KMS-11 (cell line): Measurements from ENCODE around the gene PRKG1.

Experiments
- H2AFZ ChIP-seq: fragments of 200-600 bp; sonication (generic); 2 replicates; pipeline ENCODE4 v1.6.1; 2016; ENCODE audit warnings: antibody characterized with exemption, mixed run types, low read depth
- H3K27ac ChIP-seq: fragments of 200-600 bp; sonication (generic); 2 replicates; pipeline ENCODE4 v1.6.1; 2016; ENCODE audit warnings: mild to moderate bottlenecking, mixed run types
- H3K27me3 ChIP-seq: fragments of 200-600 bp; sonication (generic); 2 replicates; pipeline ENCODE4 v1.6.1; 2017; ENCODE audit warnings: mild to moderate bottlenecking, low read depth, mixed run types, moderate library complexity; ENCODE audit not compliant: insufficient read depth
- H3K36me3 ChIP-seq: fragments of 200-600 bp; sonication (generic); 2 replicates; pipeline ENCODE4 v1.6.1; 2017; ENCODE audit warnings: mild to moderate bottlenecking, mixed run types; ENCODE audit not compliant: insufficient read depth
- H3K4me1 ChIP-seq: fragments of 200-600 bp; sonication (generic); 2 replicates; pipeline ENCODE4 v1.6.1; 2016; ENCODE audit warnings: mild to moderate bottlenecking, low read depth, mixed run types; ENCODE audit not compliant: poor library complexity, severe bottlenecking
- H3K4me2 ChIP-seq: fragments of 200-600 bp; sonication (generic); 2 replicates; pipeline ENCODE4 v1.7.0; 2016; ENCODE audit warnings: mild to moderate bottlenecking, mixed run types
- H3K4me3 ChIP-seq: fragments of 200-600 bp; sonication (generic); IDR thresholded peaks from 2 replicates; pipeline ENCODE4 v1.6.1; 2017; ENCODE audit warnings: low read depth, low read length, mixed read lengths; ENCODE audit not compliant: insufficient read depth
- H3K79me2 ChIP-seq: fragments of 200-600 bp; sonication (generic); 2 replicates; pipeline ENCODE4 v1.6.1; 2016; ENCODE audit warnings: low read depth, mixed run types; ENCODE audit not compliant: insufficient read depth
- H3K9ac ChIP-seq: fragments of 200-600 bp; sonication (generic); 2 replicates; pipeline ENCODE4 v1.6.1; 2016; ENCODE audit warnings: mild to moderate bottlenecking, mixed run types
- H4K20me1 ChIP-seq: fragments of 200-600 bp; sonication (generic); 2 replicates; pipeline ENCODE4 v1.6.1; 2016; ENCODE audit warnings: mild to moderate bottlenecking, mixed run types; ENCODE audit not compliant: insufficient read depth
- CTCF ChIP-seq: fragments of 200-600 bp; sonication (generic); conservative IDR thresholded peaks from 2 replicates; pipeline ENCODE4 v1.6.1; 2017; ENCODE audit warnings: low read depth, mild to moderate bottlenecking, antibody characterized with exemption, low read length, moderate library complexity, mixed read lengths

Gene PRKG1

DNA sequence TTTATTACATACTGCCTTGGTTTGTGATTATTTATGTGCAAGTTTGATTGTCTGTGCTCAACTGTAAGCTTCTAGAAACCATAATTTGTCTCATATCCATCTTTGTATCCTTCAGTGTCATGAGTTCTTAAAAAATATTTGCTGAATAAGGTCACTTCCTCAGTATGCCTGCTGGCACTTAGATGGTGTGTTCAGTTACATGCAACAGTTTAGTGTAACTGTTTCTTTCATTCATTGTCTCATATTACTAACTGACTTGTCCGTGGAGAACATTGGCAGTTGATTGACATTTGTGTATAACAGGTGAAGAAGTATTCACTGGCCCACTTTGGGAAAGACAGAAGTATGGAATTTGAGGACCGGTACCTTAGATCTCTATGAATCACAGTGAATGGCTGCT lies 236.9 kb downstream of the PRKG1 start:
- no peak for TF ChIP-seq CTCF
- Histone ChIP-seq H3K36me3 (no peaks in the 10 kb centered on the region), H3K9ac (no peak overlapping the region)

GRCh38 chr10:51312817-51313216 lies 238.5 kb downstream of the PRKG1 start:
- Histone ChIP-seq H3K4me2 (no peak overlapping the region), H3K27me3 (no peaks in the 10 kb centered on the region), H3K36me3 (no peaks in the 10 kb centered on the region), H3K4me1 (no peaks in the 10 kb centered on the region), H3K79me2 (no peaks in the 10 kb centered on the region), H4K20me1 (no peaks in the 10 kb centered on the region), H3K4me3 (no peak overlapping the region), H2AFZ (no peak overlapping the region), H3K9ac (no peak overlapping the region), H3K27ac (no peak overlapping the region)
- TF ChIP-seq CTCF, result no peak

More for the DNA sequence above, 236.9 kb downstream of the PRKG1 start:
- Histone ChIP-seq H3K4me1 (no peaks in the 10 kb centered on the region), H3K79me2 (no peaks in the 10 kb centered on the region), H4K20me1 (no peaks in the 10 kb centered on the region), H3K4me3 (no peak overlapping the region), H3K4me2 (no peak overlapping the region), H3K27me3 (no peaks in the 10 kb centered on the region), H2AFZ (no peak overlapping the region), H3K27ac (no peak overlapping the region)

DNA sequence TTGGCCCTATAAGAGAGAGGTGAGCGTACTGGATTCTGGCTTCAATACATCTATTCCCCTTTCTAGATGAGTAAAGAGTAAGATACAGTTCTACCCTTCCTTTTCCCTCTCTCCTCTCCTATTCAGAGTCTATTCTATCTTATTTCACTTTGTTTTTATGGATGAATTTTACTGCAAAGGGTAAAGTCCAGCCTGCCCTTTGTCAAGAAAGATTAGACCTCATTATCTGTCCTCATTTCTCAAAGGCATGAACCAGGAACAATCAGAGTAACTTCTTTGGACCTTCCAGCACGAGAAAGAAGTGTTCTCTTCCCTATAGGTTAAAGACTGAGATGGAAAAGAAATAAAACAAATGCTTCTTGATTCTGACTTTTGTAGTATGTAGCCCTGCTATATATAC lies 239.0 kb downstream of the PRKG1 start:
- Histone ChIP-seq H3K27ac (no peak overlapping the region), H3K9ac (no peak overlapping the region), H3K4me2 (no peak overlapping the region), H3K4me1 (no peaks in the 10 kb centered on the region), H3K27me3 (no peaks in the 10 kb centered on the region), H2AFZ (no peak overlapping the region), H3K79me2 (no peaks in the 10 kb centered on the region), H4K20me1 (no peaks in the 10 kb centered on the region), H3K4me3 (no peak overlapping the region), H3K36me3 (no peaks in the 10 kb centered on the region)
- no peak for TF ChIP-seq CTCF

- TF ChIP-seq CTCF, result no peak
- Histone ChIP-seq H3K9ac (no peak overlapping the region), H3K4me2 (no peak overlapping the region), H3K27me3 (no peaks in the 10 kb centered on the region), H2AFZ (no peak overlapping the region), H3K27ac (no peak overlapping the region), H3K36me3 (no peaks in the 10 kb centered on the region), H3K4me3 (no peak overlapping the region), H4K20me1 (no peaks in the 10 kb centered on the region), H3K79me2 (no peaks in the 10 kb centered on the region), H3K4me1 (no peaks in the 10 kb centered on the region)
These were observed 239.6 kb downstream of the PRKG1 start for GRCh38 chr10:51313773-51314478.
